ENCODE measurements around the gene CDK1. TPM values are rescaled to one million over a fixed set of nuclear protein-coding genes. Genes with fewer than 3 reads are reported as not detected.
"Not testable (repeated sequence)": the region's sequence is repeated elsewhere in the genome, so short reads cannot be mapped to it uniquely, and the experiment has no call there.

The CDK1 gene
- total RNA-seq, 1 experiment from 2014 or later, result 199 TPM

GRCh38 chr10:60828489-60828852 lies 50.2 kb downstream of the CDK1 start:
- H3K27me3 ChIP-seq (replicated peaks; ENCODE audit: control insufficient read depth, insufficient read depth, low read length), result no peaks in the 10 kb centered on the region
- H3K9me3 ChIP-seq, result no peaks in the 10 kb centered on the region
- H3K27me3 Mint-ChIP-seq (ENCODE audit: insufficient read depth, unreplicated experiment), result peaks cover 12% of the 10 kb centered on the region
- intact Hi-C loops (cut with micrococcal nuclease; ENCODE audit: unreplicated experiment), result no loop called here
- H3K4me1 Mint-ChIP-seq (ENCODE audit: low read depth, unreplicated experiment), result no peaks in the 10 kb centered on the region
- no peaks in the 10 kb centered on the region for H3K36me3 Mint-ChIP-seq (ENCODE audit: insufficient read depth, unreplicated experiment)
- H3K9me3 Mint-ChIP-seq (ENCODE audit: unreplicated experiment), result no peaks in the 10 kb centered on the region
- no peaks in the 10 kb centered on the region for H3K4me1 ChIP-seq
- no peak for TF ChIP-seq CTCF (IDR thresholded peaks at IDR 0.05; ENCODE audit: insufficient read depth in 1 of 2, low read depth in 1 of 2, low read length in 1 of 2, severe bottlenecking in 1 of 2, unreplicated experiment in 1 of 2)
- DNase-seq, result no peak
- no peak overlapping the region for H3K27ac Mint-ChIP-seq (ENCODE audit: unreplicated experiment)
- BruUV-seq (replicated peaks), result no TSS peak
- H3K4me3 Mint-ChIP-seq (ENCODE audit: unreplicated experiment), result no peak overlapping the region
- POLR2A ChIA-PET, result no interaction called here
- no peak overlapping the region for H3K4me3 ChIP-seq (ENCODE audit: low read depth, low read length)
- CTCF ChIA-PET, result no interaction called here
- H3K36me3 ChIP-seq (ENCODE audit: control insufficient read depth, insufficient read depth, low read length), result no peaks in the 10 kb centered on the region

GRCh38 chr10:60832136-60832535 lies 53.9 kb downstream of the CDK1 start:
- DNase-seq; BruUV-seq (replicated peaks); H3K9me3 ChIP-seq; intact Hi-C loops (cut with micrococcal nuclease; ENCODE audit: unreplicated experiment); H3K36me3 ChIP-seq (ENCODE audit: control insufficient read depth, insufficient read depth, low read length); H3K36me3 Mint-ChIP-seq (ENCODE audit: insufficient read depth, unreplicated experiment); H3K4me3 Mint-ChIP-seq (ENCODE audit: unreplicated experiment); H3K27me3 ChIP-seq (replicated peaks; ENCODE audit: control insufficient read depth, insufficient read depth, low read length); CTCF ChIA-PET; H3K4me3 ChIP-seq (ENCODE audit: low read depth, low read length); H3K4me1 Mint-ChIP-seq (ENCODE audit: low read depth, unreplicated experiment); H3K4me1 ChIP-seq; H3K27ac Mint-ChIP-seq (ENCODE audit: unreplicated experiment); H3K9me3 Mint-ChIP-seq (ENCODE audit: unreplicated experiment): not testable (repeated sequence)
- POLR2A ChIA-PET, result interaction anchor here (0.6 kb wide), 1 partner anchor 16 kb away, joined by 6 read pairs; no protein-coding TSS in a partner anchor
- H3K27me3 Mint-ChIP-seq (ENCODE audit: insufficient read depth, unreplicated experiment), result peaks cover 15% of the 10 kb centered on the region

- H3K36me3 ChIP-seq (ENCODE audit: control insufficient read depth, insufficient read depth, low read length), result no peaks in the 10 kb centered on the region
- intact Hi-C loops (cut with micrococcal nuclease; ENCODE audit: unreplicated experiment), result no loop called here
- no peaks in the 10 kb centered on the region for H3K4me1 ChIP-seq
- no peaks in the 10 kb centered on the region for H3K36me3 Mint-ChIP-seq (ENCODE audit: insufficient read depth, unreplicated experiment)
- H3K9me3 ChIP-seq, result no peaks in the 10 kb centered on the region
- no peak overlapping the region for H3K4me3 Mint-ChIP-seq (ENCODE audit: unreplicated experiment)
- ChIA-PET POLR2A (no interaction called here), CTCF (interaction anchor here (0.6 kb wide), 1 partner anchor 127 kb away, joined by 3 read pairs; no protein-coding TSS in a partner anchor)
- no peak for DNase-seq
- H3K27me3 ChIP-seq (replicated peaks; ENCODE audit: control insufficient read depth, insufficient read depth, low read length), result no peaks in the 10 kb centered on the region
- no peak overlapping the region for H3K27ac Mint-ChIP-seq (ENCODE audit: unreplicated experiment)
- no peak for TF ChIP-seq CTCF (IDR thresholded peaks at IDR 0.05; ENCODE audit: insufficient read depth in 1 of 2, low read depth in 1 of 2, low read length in 1 of 2, severe bottlenecking in 1 of 2, unreplicated experiment in 1 of 2)
- H3K9me3 Mint-ChIP-seq (ENCODE audit: unreplicated experiment), result no peaks in the 10 kb centered on the region
- H3K4me1 Mint-ChIP-seq (ENCODE audit: low read depth, unreplicated experiment), result no peaks in the 10 kb centered on the region
- H3K4me3 ChIP-seq (ENCODE audit: low read depth, low read length), result no peak overlapping the region
- peaks cover 13% of the 10 kb centered on the region for H3K27me3 Mint-ChIP-seq (ENCODE audit: insufficient read depth, unreplicated experiment)
- BruUV-seq (replicated peaks), result no TSS peak
Measured at GRCh38 chr10:60834401-60834800, 56.1 kb downstream of the CDK1 start.

GRCh38 chr10:60835049-60835448 lies 56.8 kb downstream of the CDK1 start:
- intact Hi-C loops (cut with micrococcal nuclease; ENCODE audit: unreplicated experiment), result no loop called here
- Mint-ChIP-seq H3K27ac (ENCODE audit: unreplicated experiment) (no peak overlapping the region), H3K36me3 (ENCODE audit: insufficient read depth, unreplicated experiment) (no peaks in the 10 kb centered on the region), H3K4me3 (ENCODE audit: unreplicated experiment) (no peak overlapping the region), H3K27me3 (ENCODE audit: insufficient read depth, unreplicated experiment) (peaks cover 13% of the 10 kb centered on the region), H3K9me3 (ENCODE audit: unreplicated experiment) (no peaks in the 10 kb centered on the region), H3K4me1 (ENCODE audit: low read depth, unreplicated experiment) (no peaks in the 10 kb centered on the region)
- ChIA-PET CTCF (no interaction called here), POLR2A (no interaction called here)
- Histone ChIP-seq H3K4me1 (no peaks in the 10 kb centered on the region), H3K36me3 (ENCODE audit: control insufficient read depth, insufficient read depth, low read length) (no peaks in the 10 kb centered on the region), H3K4me3 (ENCODE audit: low read depth, low read length) (no peak overlapping the region), H3K9me3 (no peaks in the 10 kb centered on the region), H3K27me3 (replicated peaks; ENCODE audit: control insufficient read depth, insufficient read depth, low read length) (no peaks in the 10 kb centered on the region)
- DNase-seq, result no peak
- BruUV-seq (replicated peaks), result no TSS peak
- no peak for TF ChIP-seq CTCF (IDR thresholded peaks at IDR 0.05; ENCODE audit: insufficient read depth in 1 of 2, low read depth in 1 of 2, low read length in 1 of 2, severe bottlenecking in 1 of 2, unreplicated experiment in 1 of 2)

- POLR2A ChIA-PET, result interaction anchor here (0.6 kb wide), 1 partner anchor 103 kb away, joined by 3 read pairs; no protein-coding TSS in a partner anchor
- not testable (repeated sequence) for H3K27me3 ChIP-seq (replicated peaks; ENCODE audit: control insufficient read depth, insufficient read depth, low read length)
- CTCF ChIA-PET, result interaction anchor here (0.6 kb wide), 3 partner anchors 30 to 123 kb away, joined by 4 to 6 read pairs (median 5); no protein-coding TSS in a partner anchor
Measured at GRCh38 chr10:60841227-60841626, 62.9 kb downstream of the CDK1 start.

More at GRCh38 chr10:60841227-60841626, 62.9 kb downstream of the CDK1 start:
- H3K4me3 ChIP-seq (ENCODE audit: low read depth, low read length); H3K27me3 Mint-ChIP-seq (ENCODE audit: insufficient read depth, unreplicated experiment); H3K4me1 Mint-ChIP-seq (ENCODE audit: low read depth, unreplicated experiment); H3K27ac Mint-ChIP-seq (ENCODE audit: unreplicated experiment); H3K4me3 Mint-ChIP-seq (ENCODE audit: unreplicated experiment); H3K4me1 ChIP-seq; H3K9me3 Mint-ChIP-seq (ENCODE audit: unreplicated experiment); H3K36me3 Mint-ChIP-seq (ENCODE audit: insufficient read depth, unreplicated experiment); BruUV-seq (replicated peaks); H3K9me3 ChIP-seq; DNase-seq; H3K36me3 ChIP-seq (ENCODE audit: control insufficient read depth, insufficient read depth, low read length); intact Hi-C loops (cut with micrococcal nuclease; ENCODE audit: unreplicated experiment): not testable (repeated sequence)
